Sigmoid colon (tissue), 7 donors: ENCODE data around the gene SP1. TPM values are rescaled to one million over a fixed set of nuclear protein-coding genes. Genes with fewer than 3 reads are reported as not detected.
"Not testable (repeated sequence)": the region's sequence is repeated elsewhere in the genome, so short reads cannot be mapped to it uniquely, and the experiment has no call there.

Experiments
- DNase-seq: peaks from one replicate; pipeline ENCODE4 v3.0.0-alpha.2; 2019
- H3K27ac ChIP-seq, 4 donors: fragments of 200-600 bp; sonication (generic); one replicate each; pipeline ENCODE4 v1.5.1; 2016 to 2019; ENCODE audit warnings: mild to moderate bottlenecking in 1 of 4
- H3K27me3 ChIP-seq, 3 donors: fragments of 200-600 bp; sonication (generic); one replicate each; pipeline ENCODE4 v1.5.1; 2019; ENCODE audit warnings: mild to moderate bottlenecking in 1 of 3
- H3K36me3 ChIP-seq, 4 donors: fragments of 200-600 bp; sonication (generic); one replicate each; pipeline ENCODE4 v1.5.1; 2016 to 2019
- H3K4me1 ChIP-seq, 4 donors: fragments of 200-600 bp; sonication (generic); one replicate each; pipeline ENCODE4 v1.5.1; 2017 to 2019
- H3K4me3 ChIP-seq, 4 donors: fragments of 200-600 bp; sonication (generic); one replicate each; pipeline ENCODE4 v1.5.1; 2017 to 2019; ENCODE audit warnings: mild to moderate bottlenecking in 2 of 4, moderate library complexity in 1 of 4
- H3K9me3 ChIP-seq, 4 donors: fragments of 200-600 bp in 3 of 4; sonication (generic) in 3 of 4; one replicate each; pipeline versions ENCODE4 v1.5.1 to v1.6.1; 2013 to 2019
- CTCF ChIP-seq, 4 experiments: fragments of 450-650 bp in 3 of 4; fragments of 200-600 bp in 1 of 4; IDR thresholded peaks; one replicate each; pipeline ENCODE4 v1.5.1; 2016 to 2019; ENCODE audit warnings: antibody characterized with exemption in 4 of 4, mild to moderate bottlenecking in 3 of 4, moderate library complexity in 2 of 4
- EP300 ChIP-seq, 4 donors: sonication (generic); formaldehyde crosslinking; IDR thresholded peaks; one replicate each; pipeline ENCODE4 v1.6.1; 2017; ENCODE audit warnings: antibody characterized with exemption in 4 of 4
- POLR2A ChIP-seq, 2 donors: fragments of 450-650 bp; IDR thresholded peaks; one replicate each; pipeline ENCODE4 v1.6.1; 2016; ENCODE audit warnings: antibody characterized with exemption in 2 of 2, mild to moderate bottlenecking in 2 of 2, moderate library complexity in 2 of 2
- POLR2AphosphoS5 ChIP-seq, 4 donors: sonication (generic); formaldehyde crosslinking; IDR thresholded peaks; one replicate each; pipeline ENCODE4 v1.6.1; 2017; ENCODE audit warnings: antibody characterized with exemption in 4 of 4
- WGBS, 2 donors: extraction: QIAGEN DNeasy Blood & Tissue Kit; methylation state at CpG; one replicate each; pipeline ENCODE4 v1.1.7; 2013; 5-methylcytosine and 5-hydroxymethylcytosine counted together
- intact Hi-C: fragments of 100-400 bp; cut with DNase I; formaldehyde crosslinking; loops from one replicate; pipeline ENCODE4 v1.15.1; 2023
- polyA plus RNA-seq, 3 donors: library from polyadenylated mRNA; stranded (reverse); fragments of 200-250 nt; gene quantifications; one replicate each; pipeline ENCODE4 v1.2.3, GENCODE V29; 2013
- total RNA-seq, 4 donors: library from RNA; depleted of rRNA; stranded (reverse); fragments of >200 nt; gene quantifications; one replicate each; pipeline ENCODE4 v1.1.0, GENCODE V29; 2016
- donor health status: healthy with polysubstance abuse.
- donor health status: Bipolar disorder and iron deficiency.
- donor health status: healthy.

Gene SP1
- total and polyA plus RNA-seq, 7 donors, result 11.4 to 69.8 (median 53.2) TPM

DNA sequence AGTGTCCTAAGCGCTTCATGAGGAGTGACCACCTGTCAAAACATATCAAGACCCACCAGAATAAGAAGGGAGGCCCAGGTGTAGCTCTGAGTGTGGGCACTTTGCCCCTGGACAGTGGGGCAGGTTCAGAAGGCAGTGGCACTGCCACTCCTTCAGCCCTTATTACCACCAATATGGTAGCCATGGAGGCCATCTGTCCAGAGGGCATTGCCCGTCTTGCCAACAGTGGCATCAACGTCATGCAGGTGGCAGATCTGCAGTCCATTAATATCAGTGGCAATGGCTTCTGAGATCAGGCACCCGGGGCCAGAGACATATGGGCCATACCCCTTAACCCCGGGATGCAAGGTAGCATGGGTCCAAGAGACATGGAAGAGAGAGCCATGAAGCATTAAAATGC is 31.0 kb downstream of the SP1 start:
- intact Hi-C loops, result no loop called here
- Histone ChIP-seq H3K4me3 (no peak overlapping the region), H3K27ac (peak overlapping the region in 1 of 4 donors; percentile 79), H3K36me3 (peaks cover 30 to 64% (median 50%) of the 10 kb centered on the region in 4 donors), H3K9me3 (no peaks in the 10 kb centered on the region), H3K4me1 (peaks cover 0 to 45% (median 40%) of the 10 kb centered on the region in 4 donors), H3K27me3 (no peaks in the 10 kb centered on the region)
- 96 to 98% methylated on average over 5 of the region's 5 CpGs for WGBS, 2 donors
- TF ChIP-seq CTCF (IDR thresholded peaks at IDR 0.05) (no peak), POLR2AphosphoS5 (IDR thresholded peaks at IDR 0.05) (no peak), EP300 (IDR thresholded peaks at IDR 0.05) (no peak), POLR2A (IDR thresholded peaks at IDR 0.05) (no peak)
- peak; percentile 37 for DNase-seq

DNA sequence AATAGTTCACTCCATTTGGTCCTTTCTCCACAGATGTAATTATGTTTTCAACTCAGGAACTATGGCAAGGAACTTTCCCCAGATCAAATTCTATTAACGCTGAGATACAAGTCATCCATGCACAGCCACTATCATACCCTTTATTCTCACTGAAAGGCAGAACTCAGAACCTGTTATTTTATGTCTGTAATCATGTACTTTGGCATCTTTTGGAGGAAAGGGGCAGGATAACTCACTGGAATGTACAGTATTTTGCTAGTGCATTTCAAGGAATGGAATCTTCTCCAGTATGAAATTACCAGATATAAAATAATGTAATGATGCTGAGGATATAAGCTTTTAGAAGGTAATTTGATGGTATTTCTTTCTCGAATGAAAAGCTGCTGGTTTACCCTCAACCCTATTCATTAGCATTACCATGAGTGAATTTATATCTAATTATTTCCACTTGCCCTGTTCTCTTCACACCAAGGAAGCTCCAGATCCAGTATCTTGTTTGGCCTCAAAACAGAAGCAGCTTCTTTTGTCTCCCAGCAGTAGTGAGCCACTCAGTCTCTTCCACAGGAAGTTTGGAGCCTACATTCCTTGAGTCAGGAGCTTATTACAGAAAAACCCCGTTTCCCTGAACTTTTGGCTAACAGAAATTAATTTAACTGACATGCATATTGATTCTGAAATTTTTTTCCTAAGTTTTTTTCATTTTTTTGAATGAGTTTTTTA is 33.7 kb downstream of the SP1 start:
- DNase-seq, result peak; percentile 0
- Histone ChIP-seq H3K27ac (peak overlapping the region; percentile 48 to 79 (median 74)), H3K36me3 (peaks cover 26 to 38% (median 27%) of the 10 kb centered on the region in 4 donors), H3K27me3 (no peaks in the 10 kb centered on the region), H3K4me3 (no peak overlapping the region), H3K9me3 (no peaks in the 10 kb centered on the region), H3K4me1 (peaks cover 0 to 59% (median 48%) of the 10 kb centered on the region in 4 donors)
- intact Hi-C loops, result loop anchor here (2.0 kb wide), 1 partner anchor 25 kb away; no protein-coding TSS in a partner anchor
- WGBS, 2 donors, result 75 to 80% methylated on average over 3 of the region's 3 CpGs
- TF ChIP-seq CTCF (IDR thresholded peaks at IDR 0.05), result no peak
- no peak for TF ChIP-seq EP300 (IDR thresholded peaks at IDR 0.05)
- no peak for TF ChIP-seq POLR2A (IDR thresholded peaks at IDR 0.05)
- TF ChIP-seq POLR2AphosphoS5 (IDR thresholded peaks at IDR 0.05), result no peak

DNA sequence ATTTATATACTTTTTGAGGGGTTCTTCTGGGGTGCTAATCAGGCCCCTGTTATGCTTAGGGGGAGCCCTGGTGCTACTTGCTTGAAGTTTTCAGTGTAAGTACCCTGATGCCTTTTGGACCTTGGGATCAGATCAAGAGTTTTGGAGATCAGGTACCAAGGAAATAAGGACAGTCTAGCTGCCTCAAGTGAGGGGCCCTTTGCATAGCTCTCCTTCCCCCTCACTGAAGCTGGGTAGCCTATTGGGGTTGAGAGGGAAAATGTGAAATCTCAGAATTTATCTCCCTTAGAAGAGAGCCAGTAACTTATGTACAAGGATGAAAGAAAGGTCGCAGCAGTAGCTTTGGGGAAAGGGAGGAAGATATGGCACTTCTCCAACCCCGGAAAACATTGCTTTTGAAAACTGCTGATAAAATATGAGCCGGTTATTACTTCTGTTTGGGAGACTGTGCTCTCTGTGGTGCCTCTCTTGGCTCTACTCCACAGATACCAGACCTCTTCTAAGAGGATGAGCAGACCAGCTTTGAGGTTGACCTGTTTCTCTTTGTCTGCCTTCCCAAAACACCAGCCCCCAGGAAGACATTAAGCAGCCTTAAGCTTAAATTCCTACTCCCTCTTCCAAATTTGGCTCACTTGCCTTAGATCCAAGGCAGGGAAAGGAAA is 34.9 kb downstream of the SP1 start:
- peaks cover 14 to 26% (median 17%) of the 10 kb centered on the region in 4 donors for H3K36me3 ChIP-seq
- TF ChIP-seq EP300 (IDR thresholded peaks at IDR 0.05), result peak in 1 of 4 donors; percentile 64
- TF ChIP-seq POLR2A (IDR thresholded peaks at IDR 0.05), result no peak
- peak in 2 of 4 donors; percentile 90 to 91 for TF ChIP-seq POLR2AphosphoS5 (IDR thresholded peaks at IDR 0.05)
- TF ChIP-seq CTCF (IDR thresholded peaks at IDR 0.05), result no peak
- H3K27ac ChIP-seq, result peak overlapping the region; percentile 25 to 79 (median 74)
- H3K27me3 ChIP-seq, result no peaks in the 10 kb centered on the region
- intact Hi-C loops, result no loop called here
- H3K9me3 ChIP-seq, result no peaks in the 10 kb centered on the region
- DNase-seq, result peak; percentile 62
- H3K4me3 ChIP-seq, result no peak overlapping the region
- H3K4me1 ChIP-seq, result peaks cover 0 to 59% (median 48%) of the 10 kb centered on the region in 4 donors
- WGBS, 2 donors, result 46 to 66% methylated on average over 3 of the region's 3 CpGs

- intact Hi-C loops, H3K27me3 ChIP-seq, H3K9me3 ChIP-seq, H3K4me3 ChIP-seq: not testable (repeated sequence)
- peak in 1 of 4 donors; percentile 25 for TF ChIP-seq POLR2AphosphoS5 (IDR thresholded peaks at IDR 0.05)
- Histone ChIP-seq H3K27ac (peak overlapping the region; percentile 25 to 79 (median 74)), H3K4me1 (peaks cover 0 to 63% (median 49%) of the 10 kb centered on the region in 4 donors), H3K36me3 (peaks cover 6 to 16% (median 9%) of the 10 kb centered on the region in 4 donors)
- DNase-seq, result peak; percentile 53
- 79 to 85% methylated on average over 2 of the region's 2 CpGs for WGBS, 2 donors
Measured at GRCh38 chr12:53415752-53416389, 35.9 kb downstream of the SP1 start.

DNA sequence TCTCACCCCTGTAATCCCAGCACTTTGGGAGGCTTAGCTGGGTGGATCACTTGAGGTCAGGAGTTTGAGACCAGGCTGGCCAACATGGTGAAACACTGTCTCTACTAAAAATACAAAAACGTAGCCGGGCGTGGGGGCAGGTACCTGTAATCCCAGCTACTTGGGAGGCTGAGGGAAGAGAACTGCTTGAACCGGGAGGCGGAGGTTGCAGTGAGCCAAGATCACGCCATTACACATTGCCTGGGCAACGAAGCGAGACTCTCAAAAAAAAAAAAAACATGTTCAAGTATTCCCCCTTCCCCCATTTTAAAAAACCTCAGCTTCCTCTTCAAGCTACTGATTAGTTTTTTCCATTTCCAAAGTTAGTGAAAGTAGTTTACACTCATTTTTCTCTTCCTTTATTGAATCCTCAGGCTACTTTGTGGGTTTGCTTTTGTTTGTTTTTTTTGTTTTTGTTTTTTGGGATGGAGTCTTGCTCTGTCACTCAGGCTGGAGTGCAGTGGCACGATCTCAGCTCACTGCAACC is 37.4 kb downstream of the SP1 start:
- H3K36me3 ChIP-seq, H3K27me3 ChIP-seq, H3K9me3 ChIP-seq, DNase-seq, H3K4me3 ChIP-seq, intact Hi-C loops: not testable (repeated sequence)
- H3K4me1 ChIP-seq, result peaks cover 0 to 59% (median 46%) of the 10 kb centered on the region in 4 donors
- WGBS, 2 donors, result 57 to 74% methylated on average over 9 of the region's 9 CpGs
- peak overlapping the region in 2 of 4 donors; percentile 78 to 79 for H3K27ac ChIP-seq
